ENCODE measurements around the gene BCDIN3D. TPM values are rescaled to one million over a fixed set of nuclear protein-coding genes. Genes with fewer than 3 reads are reported as not detected.
"Not testable (repeated sequence)": the region's sequence is repeated elsewhere in the genome, so short reads cannot be mapped to it uniquely, and the experiment has no call there.

The BCDIN3D gene
- polyA plus RNA-seq, 3 donors, result 6.7 to 8.7 (median 8.1) TPM

DNA sequence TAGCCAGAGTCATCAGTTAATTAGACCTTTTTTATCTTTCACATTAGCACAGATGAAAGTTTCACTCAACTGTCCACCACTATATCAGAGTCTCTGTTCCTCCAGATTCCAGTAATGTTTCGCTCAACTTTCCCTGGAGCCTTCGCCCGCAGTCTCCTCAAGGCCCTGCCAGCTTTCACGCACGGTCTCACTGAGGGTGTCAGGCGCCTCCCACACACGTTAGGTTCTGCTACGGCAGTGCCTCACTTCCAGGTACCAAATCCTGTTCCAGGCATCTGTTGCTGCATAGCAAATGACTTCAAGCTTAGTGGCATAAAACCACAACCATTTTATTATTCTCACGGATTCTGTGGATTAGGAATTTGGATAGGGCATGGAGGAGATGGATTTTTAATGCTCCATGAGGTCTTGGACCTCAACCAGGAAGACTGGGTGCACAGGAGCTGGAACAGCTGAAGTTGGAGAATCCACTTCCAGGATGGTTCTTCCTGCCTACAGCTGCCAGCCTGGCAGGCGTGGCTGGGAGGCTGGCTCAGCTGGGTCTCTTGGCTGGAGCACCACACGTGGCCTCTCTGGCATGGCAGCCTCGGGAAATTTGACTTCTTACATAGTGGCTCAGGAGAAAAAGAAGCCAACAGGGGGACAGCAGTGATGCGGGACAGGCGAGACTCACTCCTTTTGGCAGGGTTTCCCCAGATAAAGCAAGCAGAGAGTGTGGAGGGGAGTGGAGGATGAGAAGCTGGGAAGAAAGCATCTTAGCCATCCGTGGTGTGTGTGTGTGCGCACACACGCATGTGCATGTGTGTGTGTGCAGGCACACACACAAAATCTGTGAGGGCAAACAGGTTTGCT lies 21.3 kb upstream of the BCDIN3D start:
- DNase-seq (ENCODE audit: low read depth in 3 of 3, low spot score in 2 of 3), result no peak

DNA sequence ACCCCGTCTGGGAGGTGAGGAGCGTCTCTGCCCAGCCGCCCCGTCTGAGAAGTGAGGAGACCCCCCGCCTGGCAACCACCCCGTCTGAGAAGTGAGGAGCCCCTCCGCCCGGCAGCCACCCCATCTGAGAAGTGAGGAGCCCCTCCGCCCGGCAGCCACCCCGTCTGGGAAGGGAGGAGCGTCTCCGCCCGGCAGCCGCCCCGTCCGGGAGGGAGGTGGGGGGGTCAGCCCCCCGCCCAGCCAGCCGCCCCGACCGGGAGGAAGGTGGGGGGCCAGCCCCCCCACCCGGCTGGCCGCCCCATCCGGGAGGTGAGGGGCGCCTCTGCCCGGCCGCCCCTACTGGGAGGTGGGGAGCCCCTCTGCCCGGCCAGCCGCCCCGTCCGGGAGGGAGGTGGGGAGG lies 18.0 kb upstream of the BCDIN3D start:
- DNase-seq (ENCODE audit: low read depth in 3 of 3, low spot score in 2 of 3), result not testable (repeated sequence)

DNA sequence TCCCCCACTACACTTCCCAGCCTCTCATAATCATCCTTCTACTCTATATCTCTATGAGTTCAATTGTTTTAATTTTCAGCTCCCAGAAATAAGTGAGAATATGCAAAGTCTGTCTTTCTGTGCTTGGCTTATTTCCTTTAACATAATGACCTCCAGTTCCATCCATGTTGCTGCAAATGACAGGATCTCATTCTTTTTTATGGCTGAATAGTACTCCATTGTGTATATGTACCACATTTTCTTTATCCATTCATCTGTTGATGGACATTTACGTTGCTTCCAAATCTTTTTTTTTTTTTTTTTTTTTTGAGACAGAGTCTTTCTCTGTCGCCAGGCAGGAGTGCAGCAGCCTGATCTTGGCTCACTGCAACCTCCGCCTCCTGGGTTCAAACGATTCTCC lies 13.0 kb upstream of the BCDIN3D start:
- DNase-seq (ENCODE audit: low read depth in 3 of 3, low spot score in 2 of 3), result not testable (repeated sequence)

DNA sequence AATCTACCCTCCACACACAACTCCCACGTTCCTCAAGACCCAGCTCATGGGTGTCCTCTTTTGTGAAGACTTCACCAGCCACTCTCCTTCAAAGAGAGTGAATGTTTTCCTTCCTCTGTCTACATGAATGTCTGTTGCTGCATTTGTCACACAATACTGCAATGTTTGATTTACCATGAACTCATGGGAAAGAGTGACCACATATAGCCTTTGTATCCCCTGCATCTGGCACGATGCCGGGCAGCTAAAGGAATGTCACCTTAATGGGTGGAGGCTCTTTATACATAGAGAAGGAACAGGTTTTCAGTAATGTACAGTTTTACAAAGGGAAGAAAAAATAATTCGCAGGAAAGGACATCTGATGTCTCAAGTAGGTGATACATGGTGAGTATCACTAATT lies 12.1 kb upstream of the BCDIN3D start:
- DNase-seq (ENCODE audit: low read depth in 3 of 3, low spot score in 2 of 3), result no peak

DNA sequence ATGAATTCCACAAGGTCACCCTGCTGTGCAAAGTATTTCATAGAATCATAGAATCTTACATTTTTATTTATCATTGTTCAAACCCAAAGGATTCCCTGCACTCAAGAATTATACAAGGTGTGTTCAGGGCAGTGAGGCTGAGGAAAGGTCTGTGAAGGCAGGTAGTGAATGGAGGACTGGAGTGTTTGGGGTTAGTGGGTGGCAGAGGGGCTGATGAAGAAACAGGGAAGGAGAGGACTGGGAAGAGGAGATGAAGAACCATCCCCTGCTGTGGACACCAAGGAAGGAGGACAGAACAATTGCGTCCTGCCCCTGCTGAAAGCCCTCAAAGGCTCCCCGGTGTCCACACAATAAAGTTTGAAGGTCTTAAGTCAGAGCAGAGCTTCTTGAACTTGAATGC lies 10.8 kb upstream of the BCDIN3D start:
- no peak for DNase-seq (ENCODE audit: low read depth in 3 of 3, low spot score in 2 of 3)

DNA sequence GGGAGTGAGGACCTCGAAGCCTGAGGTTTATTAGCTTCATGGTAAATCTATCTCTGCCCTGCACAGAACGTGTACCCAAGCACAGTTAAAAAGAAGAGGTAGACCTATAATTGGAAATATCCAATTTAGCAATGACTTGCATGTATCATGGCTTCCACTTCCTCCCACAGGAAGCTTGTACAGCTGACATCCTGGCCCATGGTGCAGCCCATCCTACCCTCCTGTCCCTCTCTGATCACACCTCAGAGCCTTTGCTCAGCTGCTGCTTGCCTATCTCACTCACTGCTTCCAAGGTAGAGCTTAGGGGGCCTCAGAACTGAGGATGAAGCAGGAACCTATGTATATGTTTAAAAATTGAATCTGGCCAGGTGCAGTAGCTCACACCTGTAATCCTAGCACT lies 4.3 kb upstream of the BCDIN3D start:
- no peak for DNase-seq (ENCODE audit: low read depth in 3 of 3, low spot score in 2 of 3)

DNA sequence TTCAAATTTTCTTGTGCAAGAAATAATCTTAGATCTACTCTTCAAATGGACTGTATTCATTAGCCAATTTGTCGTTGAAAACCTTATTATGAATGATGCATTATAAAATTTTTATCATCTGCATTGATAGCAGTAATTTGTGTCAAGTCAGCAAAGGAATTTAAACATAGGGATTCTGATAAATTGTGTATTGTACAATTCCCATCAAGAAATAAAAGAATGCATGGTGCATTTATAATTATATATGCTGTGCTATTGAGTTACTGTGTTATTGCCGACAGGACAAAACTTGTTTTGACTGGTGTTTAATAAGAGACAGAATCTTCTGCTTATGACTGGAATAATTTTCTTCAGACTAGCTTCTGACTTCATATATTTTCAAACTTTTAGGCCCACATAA lies 3.1 kb upstream of the BCDIN3D start:
- DNase-seq (ENCODE audit: low read depth in 3 of 3, low spot score in 2 of 3), result no peak

DNA sequence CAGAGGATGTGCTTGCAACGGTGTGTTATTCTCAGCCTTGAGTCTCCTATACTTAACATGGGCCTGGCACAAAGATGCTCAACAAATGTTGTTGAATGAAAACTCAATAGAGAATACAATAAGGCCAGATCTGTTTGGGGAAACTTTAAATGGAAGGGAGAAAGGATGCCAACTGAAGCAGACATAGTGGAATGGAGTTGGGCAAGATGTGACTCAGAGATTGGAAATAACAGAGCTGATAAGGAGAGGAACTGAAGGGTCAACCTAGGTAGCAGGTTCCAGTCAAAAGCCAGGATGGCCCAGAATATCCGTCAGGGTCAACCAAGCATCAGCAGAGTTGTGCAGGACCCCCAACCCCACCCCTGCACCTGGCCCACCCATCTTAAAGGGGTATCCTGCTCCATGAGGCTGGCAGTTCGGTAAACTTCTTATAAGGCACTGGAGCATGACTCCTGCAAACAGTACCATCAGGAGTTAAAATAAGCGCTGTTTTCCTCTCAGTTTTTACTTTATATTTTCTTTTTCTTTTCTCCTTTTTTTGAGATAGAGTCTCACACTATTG lies 1.1 kb upstream of the BCDIN3D start:
- no peak for DNase-seq (ENCODE audit: low read depth in 3 of 3, low spot score in 2 of 3)

DNA sequence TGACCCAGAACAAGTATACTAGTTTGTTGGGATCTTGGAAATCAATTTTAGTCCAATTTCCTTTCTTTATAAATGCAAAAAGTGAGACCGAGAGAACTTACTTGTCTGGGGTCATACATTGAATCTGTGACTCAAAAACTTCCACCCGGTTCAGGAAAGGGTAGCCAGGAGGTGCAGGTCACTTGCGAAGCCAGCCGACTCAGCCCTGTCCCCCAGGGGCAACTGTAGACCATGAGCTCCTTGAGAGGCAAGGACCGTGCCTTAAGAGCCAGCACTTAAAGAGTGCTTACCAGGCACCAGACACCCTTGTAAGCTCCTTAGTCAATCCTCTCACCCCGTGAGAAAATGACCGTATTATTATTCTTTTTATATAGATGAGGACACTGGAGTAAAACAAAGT lies 505 bp upstream of the BCDIN3D start:
- no peak for DNase-seq (ENCODE audit: low read depth in 3 of 3, low spot score in 2 of 3)

DNA sequence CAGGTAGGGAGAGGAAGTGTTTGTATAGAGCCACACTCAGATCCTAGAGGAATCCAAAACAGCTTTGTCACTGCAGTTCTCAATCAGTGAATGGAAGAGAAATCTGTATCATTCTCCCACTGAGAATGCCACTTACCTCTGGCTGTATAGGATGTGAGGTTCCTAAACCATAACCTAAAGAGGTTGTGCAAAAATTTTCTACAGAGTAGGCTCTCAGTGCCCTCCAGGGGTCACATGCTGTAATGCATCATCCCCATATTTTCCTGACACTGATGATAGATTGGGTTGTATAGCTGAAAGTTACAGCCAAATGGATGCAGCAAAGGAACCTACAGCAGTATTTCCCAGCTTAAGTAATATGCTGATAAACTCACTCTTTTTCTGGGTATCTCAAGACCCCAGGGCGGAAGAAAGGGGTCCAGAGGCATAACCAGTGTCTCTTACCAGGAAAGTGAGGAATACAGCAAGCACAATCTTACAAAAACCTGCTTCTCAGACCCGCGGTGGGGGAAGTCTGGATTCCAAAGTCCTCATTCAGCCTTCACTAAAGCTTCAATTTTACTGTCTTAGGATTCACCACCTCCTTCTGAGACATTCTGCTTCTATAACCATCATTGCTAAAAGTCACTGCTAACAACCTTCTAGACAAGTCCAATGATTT lies 3.8 kb downstream of the BCDIN3D start:
- no peak for DNase-seq (ENCODE audit: low read depth in 3 of 3, low spot score in 2 of 3)

DNA sequence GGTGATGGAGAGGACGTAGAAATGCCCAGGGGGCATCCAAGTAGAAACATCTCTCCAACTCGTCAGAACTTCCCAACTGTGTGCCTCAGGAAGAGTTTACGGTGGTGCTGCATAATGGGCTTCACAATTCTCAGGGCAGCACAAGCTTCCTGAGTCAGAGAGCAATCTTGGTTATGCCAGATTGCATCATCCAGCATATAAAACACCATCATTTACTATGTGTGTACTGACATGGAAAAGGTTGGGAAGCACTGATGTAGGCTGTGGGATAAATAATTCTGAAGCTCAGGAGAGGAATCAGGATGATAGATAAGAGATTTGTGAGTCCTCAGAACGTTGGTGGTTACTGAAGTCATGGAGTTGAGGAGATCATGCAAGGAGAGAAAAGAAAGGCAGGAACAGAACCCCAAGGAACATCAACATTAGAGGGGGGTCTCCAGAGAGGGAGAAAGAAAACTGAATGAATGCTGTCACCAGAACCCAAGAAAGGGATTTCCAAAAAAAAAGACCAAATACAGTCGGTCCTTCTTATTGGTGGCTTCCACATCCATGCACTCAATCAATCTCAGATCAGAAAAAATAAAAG lies 10.0 kb downstream of the BCDIN3D start:
- no peak for DNase-seq (ENCODE audit: low read depth in 3 of 3, low spot score in 2 of 3)

DNA sequence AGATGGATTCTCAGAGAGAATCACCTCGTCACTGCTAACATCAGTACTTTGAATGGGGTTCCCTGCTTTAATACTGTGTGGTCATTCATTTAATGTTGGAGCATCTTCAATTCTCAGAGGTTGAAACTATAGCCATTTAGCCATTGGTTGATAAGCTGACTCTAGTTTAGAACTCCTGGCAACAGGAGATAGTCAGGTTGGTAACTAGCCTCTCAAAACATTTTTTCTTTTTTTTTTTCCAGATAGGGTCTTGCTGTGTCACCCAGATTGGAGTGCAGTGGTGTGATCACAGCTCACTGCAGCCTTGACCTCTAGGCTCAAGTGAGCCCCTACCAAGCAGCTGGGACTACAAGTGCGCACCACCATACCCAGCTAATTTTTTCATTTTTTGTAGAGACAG lies 11.2 kb downstream of the BCDIN3D start:
- DNase-seq (ENCODE audit: low read depth in 3 of 3, low spot score in 2 of 3), result no peak

DNA sequence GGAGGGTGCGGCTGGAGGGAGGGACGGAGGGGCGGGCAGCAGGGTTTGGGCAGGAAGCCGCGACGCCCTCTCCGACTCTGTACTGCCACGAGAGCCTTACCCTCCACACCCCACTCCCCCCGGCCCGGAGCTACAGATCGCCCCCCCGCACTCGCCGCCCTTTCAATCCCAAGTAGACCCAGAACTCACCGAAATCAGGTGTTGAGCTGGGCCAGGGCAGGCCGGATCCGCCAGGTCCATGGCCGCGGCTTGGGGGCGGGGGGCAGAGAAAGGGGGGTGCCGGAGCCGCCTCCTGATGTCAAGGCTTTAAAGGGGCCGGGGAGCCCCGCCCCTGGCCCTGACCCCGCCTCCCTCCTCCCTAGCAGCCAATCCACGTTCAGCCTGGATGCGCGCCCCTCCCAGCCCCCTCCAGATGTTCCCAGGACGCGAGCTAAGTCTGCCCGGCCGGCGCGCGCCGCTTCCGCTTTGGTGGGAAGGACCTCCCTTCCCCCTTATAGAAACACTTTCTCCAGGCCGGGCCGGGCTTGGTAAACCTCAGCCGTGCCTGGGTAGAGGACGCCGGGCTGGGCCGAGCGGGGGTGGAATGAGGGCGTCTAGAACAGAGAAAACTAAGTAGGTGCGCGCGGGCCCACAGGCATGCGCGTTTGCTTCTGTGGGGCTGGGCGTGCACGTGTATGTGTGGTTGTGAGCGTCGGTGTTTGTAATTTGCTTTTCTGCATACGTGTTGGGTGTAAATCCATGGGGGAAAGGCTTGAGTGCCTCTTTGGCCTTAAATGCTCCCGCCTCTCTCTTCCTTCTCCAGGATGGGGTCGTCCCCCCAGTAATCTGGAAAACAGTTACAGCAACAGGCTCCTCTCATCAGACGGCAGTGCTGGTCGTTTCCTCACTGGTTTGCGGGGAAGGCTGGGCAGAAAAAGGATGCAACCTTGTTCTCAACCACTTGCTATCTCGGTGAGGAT lies 14.5 kb downstream of the BCDIN3D start, which contains the start of gene NCKAP5L:
Gene NCKAP5L (minus strand): TSS at position 281 of the 959 bp plus-strand sequence. CDS start 24,369 bp downstream, outside the sequence.
- DNase-seq (ENCODE audit: low read depth in 3 of 3, low spot score in 2 of 3), result peak; percentile 85 to 91 (median 91)

DNA sequence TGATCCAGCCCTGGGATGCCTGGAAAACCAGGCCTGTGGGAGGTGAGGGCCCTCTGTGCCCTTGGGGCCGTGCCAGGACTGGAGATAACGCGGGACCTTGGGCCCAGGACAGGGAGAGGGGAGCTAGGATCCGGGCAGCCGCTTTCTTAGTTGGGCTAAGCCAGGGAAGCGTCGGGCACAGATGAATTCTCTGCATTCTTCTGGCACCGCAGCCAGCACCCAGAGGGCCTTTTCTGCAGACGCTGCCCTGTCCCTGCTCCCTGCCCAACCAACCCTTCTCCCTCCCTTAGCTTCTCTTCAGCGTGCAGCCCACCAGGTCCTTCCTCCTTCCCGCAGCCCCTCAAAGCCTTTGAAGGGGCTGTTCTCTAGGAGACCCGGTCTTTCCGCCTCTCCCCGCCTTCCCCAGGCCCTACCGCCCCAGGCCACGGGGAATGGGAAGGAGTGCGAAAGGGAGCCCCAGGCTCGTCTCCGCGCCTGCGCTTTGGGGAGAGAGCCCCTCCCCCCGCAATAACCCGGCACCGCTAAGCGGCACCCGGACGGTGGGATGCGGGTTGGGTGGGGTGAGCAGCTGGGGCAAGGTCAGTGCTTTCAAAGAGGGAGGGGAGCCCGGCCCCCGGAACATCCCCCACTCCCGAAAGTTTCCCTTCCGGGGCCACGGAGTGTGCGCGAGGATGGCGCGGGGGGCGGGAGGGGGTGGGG lies 15.4 kb downstream of the BCDIN3D start:
- no peak for DNase-seq (ENCODE audit: low read depth in 3 of 3, low spot score in 2 of 3)

DNA sequence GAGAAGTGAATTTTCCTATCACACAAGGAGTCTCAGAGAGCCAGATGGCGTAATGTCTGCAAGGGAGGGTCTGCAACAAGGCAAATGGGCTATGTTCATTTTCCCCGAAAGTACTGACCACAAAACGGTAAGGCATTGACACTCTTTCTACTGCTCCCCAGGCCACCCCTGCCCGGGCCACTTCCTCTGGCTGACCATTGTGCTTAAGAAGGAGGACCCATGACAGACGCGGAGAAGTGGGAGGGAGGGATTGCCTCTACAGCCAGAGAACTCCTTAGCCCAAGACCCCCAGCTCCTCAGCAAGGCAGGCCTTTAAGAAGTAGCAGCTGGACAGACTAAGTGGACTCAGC lies 15.9 kb downstream of the BCDIN3D start:
- DNase-seq (ENCODE audit: low read depth in 3 of 3, low spot score in 2 of 3), result no peak

DNA sequence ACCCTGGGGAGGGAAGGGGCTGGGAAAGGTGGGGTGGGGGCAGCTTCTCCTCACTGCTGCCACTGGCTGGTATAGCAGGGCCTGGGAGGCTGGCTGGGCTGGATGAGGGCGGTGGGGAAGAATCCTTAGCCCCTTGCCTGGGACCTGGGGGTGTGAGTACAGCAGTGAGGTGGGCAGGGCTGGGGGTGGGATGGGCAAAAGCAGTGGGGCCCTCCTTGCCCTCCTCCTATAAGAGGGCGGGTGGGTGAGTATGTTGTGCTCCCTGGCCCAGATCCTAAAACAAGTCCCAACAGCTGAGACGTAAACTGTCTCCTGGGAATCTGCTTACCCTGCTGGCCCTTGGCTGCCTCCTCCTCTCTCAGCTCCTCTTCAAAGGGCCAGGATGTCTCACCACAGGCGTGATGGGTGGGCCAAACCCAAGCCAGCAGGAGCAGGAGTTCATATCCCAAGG lies 16.9 kb downstream of the BCDIN3D start:
- no peak for DNase-seq (ENCODE audit: low read depth in 3 of 3, low spot score in 2 of 3)

DNA sequence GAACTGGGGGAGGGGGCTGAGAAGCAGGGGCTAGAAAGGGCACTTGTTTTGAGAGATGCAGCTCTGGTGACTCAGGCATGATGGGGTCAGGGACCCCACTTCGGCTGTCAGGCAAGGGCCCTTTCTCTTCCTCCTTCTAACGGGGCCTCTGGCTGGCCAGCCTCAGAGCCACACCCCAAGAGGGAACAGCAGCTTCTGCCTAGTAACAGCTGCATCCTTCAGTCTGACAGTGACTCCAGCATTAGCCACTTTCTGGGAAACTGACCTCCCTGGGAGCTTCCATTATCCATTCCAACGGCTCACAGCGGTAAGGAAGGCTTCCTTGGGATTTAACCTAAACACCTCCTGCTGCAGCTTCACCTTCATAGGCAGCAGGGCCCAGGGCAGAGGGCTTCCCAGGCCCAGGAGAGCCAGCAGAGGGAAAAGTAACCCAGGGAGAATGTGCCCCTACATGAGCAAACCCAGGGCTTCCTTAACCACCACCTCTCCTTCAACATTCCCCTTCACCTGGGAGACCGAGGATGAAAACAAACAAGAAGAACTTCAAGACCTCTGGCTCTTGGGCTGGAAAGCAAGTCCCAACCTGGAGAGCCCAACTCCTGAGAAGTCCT lies 17.4 kb downstream of the BCDIN3D start:
- DNase-seq (ENCODE audit: low read depth in 3 of 3, low spot score in 2 of 3), result no peak

DNA sequence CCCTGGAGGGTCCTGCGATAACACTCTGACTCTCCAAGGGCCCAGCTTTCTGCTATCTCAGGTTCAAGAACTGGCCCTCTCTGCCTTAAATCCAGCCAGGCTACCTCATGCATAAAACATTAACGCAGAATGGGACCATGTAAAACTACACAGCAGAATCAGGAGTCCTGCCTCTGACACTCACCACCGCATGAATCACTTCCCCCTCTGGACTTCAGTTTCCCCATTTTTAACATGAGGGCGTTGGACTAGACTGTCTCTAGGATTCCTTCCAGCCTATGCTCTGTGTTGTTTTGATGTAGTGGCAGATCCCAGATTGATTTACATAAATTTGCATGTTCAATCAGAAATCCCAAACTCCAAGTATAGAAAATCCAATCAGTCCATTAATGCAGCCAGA lies 18.0 kb downstream of the BCDIN3D start:
- no peak for DNase-seq (ENCODE audit: low read depth in 3 of 3, low spot score in 2 of 3)

DNA sequence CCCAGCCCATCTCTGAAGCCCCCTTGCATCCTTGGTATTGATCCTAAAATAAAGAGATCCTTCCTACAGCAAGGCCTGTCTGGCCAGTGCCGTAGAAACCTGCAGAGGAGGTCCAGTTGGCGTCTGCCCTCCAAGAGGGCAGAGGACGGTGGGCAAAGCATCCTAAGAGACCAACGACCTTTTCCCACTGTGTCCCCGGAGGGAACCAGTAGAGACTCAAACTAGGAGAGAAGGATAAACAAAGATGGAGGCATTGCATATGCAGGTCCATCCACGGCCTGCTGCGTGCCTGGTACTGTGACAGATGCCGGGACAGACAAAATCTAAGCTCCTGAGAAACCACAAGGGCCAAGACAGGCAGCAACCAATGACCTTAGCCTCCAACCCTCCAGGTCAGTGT lies 18.5 kb downstream of the BCDIN3D start:
- no peak for DNase-seq (ENCODE audit: low read depth in 3 of 3, low spot score in 2 of 3)
